Hepatocyte (in vitro differentiated cells): ENCODE results near the gene FAM3C. TPM values are rescaled to one million over a fixed set of nuclear protein-coding genes. Genes with fewer than 3 reads are reported as not detected.

ENCODE experiments used
- DNase-seq: peaks from one replicate; pipeline ENCODE4 v3.0.0-alpha.2; 2016; ENCODE audit warnings: low spot score
- H2AFZ ChIP-seq: fragments of 200-600 bp; sonication (generic); 2 replicates; pipeline ENCODE4 v1.6.0; 2016; ENCODE audit warnings: antibody characterized with exemption, mild to moderate bottlenecking
- H3K27ac ChIP-seq: fragments of 200-600 bp; sonication (generic); 2 replicates; pipeline ENCODE4 v1.5.1; 2016; ENCODE audit warnings: mild to moderate bottlenecking
- H3K27me3 ChIP-seq: fragments of 200-600 bp; sonication (generic); 2 replicates; pipeline ENCODE4 v1.6.1; 2016
- H3K36me3 ChIP-seq: fragments of 200-600 bp; sonication (generic); replicated peaks from 2 replicates; pipeline ENCODE4 v1.5.1; 2016; ENCODE audit warnings: low read depth; ENCODE audit not compliant: insufficient read depth
- H3K4me1 ChIP-seq: fragments of 200-600 bp; sonication (generic); 2 replicates; pipeline ENCODE4 v1.5.1; 2016; ENCODE audit warnings: mild to moderate bottlenecking, moderate library complexity; ENCODE audit not compliant: insufficient read depth
- H3K4me2 ChIP-seq: fragments of 200-600 bp; sonication (generic); 2 replicates; pipeline ENCODE4 v1.6.0; 2016
- H3K4me3 ChIP-seq: fragments of 200-600 bp; sonication (generic); 2 replicates; pipeline ENCODE4 v1.5.1; 2016; ENCODE audit warnings: mild to moderate bottlenecking
- H3K79me2 ChIP-seq: fragments of 200-600 bp; sonication (generic); 2 replicates; pipeline ENCODE4 v1.6.0; 2017; ENCODE audit warnings: mild to moderate bottlenecking
- H3K9me2 ChIP-seq: fragments of 200-600 bp; sonication (generic); replicated peaks from 2 replicates; pipeline ENCODE4 v1.6.0; 2017; ENCODE audit warnings: mild to moderate bottlenecking; ENCODE audit not compliant: insufficient read depth
- H3K9me3 ChIP-seq: fragments of 200-600 bp; sonication (generic); 2 replicates; pipeline ENCODE4 v1.5.1; 2016; ENCODE audit warnings: low read depth, mild to moderate bottlenecking
- H4K20me1 ChIP-seq: fragments of 200-600 bp; sonication (generic); 2 replicates; pipeline ENCODE4 v1.6.0; 2016; ENCODE audit warnings: mild to moderate bottlenecking; ENCODE audit not compliant: insufficient read depth, poor library complexity, severe bottlenecking
- EZH2 ChIP-seq: fragments of 200-600 bp; sonication (generic); IDR thresholded peaks from 2 replicates; pipeline ENCODE4 v1.6.1; 2016; ENCODE audit warnings: antibody characterized with exemption, mild to moderate bottlenecking, borderline replicate concordance
- EZH2phosphoT487 ChIP-seq: fragments of 200-600 bp; sonication (generic); IDR thresholded peaks from one replicate; pipeline ENCODE4 v1.6.1; 2018; ENCODE audit warnings: antibody characterized with exemption, mild to moderate bottlenecking, low read depth, moderate library complexity; ENCODE audit not compliant: unreplicated experiment, severe bottlenecking
- WGBS: methylation state at CpG from one replicate; pipeline ENCODE4 v1.1.6; 2016; ENCODE audit warnings: low lambda C conversion rate; ENCODE audit errors: missing lambda C conversion rate; 5-methylcytosine and 5-hydroxymethylcytosine counted together
- polyA plus RNA-seq: library from polyadenylated mRNA; unstranded; fragments of >200 nt; fragmentation: Nextera tagmentation; extraction: Ambion mirVana; gene quantifications from 2 replicates; pipeline ENCODE4 v1.2.1, GENCODE V29; 2016
- total RNA-seq: library from RNA; depleted of rRNA; stranded (reverse); fragments of >200 nt; gene quantifications from 2 replicates; pipeline ENCODE4 v1.2.3, GENCODE V29; 2014
- TF ChIP-seq, protein P1 (sequence below): fragments of 200-600 bp; sonication (generic); IDR thresholded peaks from 2 replicates; pipeline ENCODE4 v1.5.1; 2016; ENCODE audit warnings: antibody characterized with exemption, mild to moderate bottlenecking; ENCODE audit not compliant: poor library complexity

Gene FAM3C
- total and polyA plus RNA-seq, 2 experiments from 2014 or later, result 119 to 127 TPM

DNA sequence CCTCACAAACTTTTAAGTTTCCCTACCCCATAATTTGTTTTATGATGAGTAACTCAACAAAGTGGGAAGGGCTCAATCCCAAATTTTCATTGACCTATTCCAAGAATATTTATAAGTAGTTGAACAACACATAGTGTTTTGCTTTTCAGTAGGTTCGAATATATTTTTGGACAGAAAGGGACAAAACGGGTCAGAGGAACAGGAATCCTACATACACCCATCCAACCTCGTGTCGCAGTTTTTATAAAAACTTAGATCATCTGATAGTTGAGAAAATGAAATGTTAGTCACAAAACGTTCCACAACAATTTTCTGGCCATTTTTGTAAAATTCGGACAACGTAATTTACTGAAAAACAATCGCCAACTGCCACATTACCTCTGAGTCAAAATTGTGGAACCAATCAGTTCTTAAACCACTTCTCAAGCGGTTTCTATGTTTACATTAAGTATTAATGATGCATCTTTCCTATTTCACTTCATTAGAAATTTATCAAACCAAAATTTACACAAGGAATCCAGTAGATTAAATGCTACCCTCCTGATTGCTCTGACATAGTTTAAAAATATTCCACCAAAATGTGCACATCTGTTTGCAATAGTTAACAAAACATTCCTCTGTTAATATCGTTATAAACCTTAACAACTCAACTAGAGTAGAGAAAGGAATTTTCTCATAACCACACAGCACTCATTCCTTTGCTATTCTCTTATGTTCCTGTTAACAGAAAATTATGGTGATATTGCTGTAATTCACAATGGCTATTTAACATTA lies 61.0 kb downstream of the FAM3C start:
- H3K9me3 ChIP-seq, result no peaks in the 10 kb centered on the region
- no peaks in the 10 kb centered on the region for H3K36me3 ChIP-seq
- no peak overlapping the region for H3K4me3 ChIP-seq
- H4K20me1 ChIP-seq, result no peaks in the 10 kb centered on the region
- H3K9me2 ChIP-seq, result no peaks in the 10 kb centered on the region
- no peak overlapping the region for H3K4me2 ChIP-seq
- no peaks in the 10 kb centered on the region for H3K79me2 ChIP-seq
- H3K4me1 ChIP-seq, result peaks cover 7% of the 10 kb centered on the region
- H2AFZ ChIP-seq, result no peak overlapping the region
- H3K27ac ChIP-seq, result no peak overlapping the region
- WGBS, result 81% methylated on average over 10 of the region's 10 CpGs
- H3K27me3 ChIP-seq, result peaks cover 44% of the 10 kb centered on the region
- no peak for DNase-seq
- TF ChIP-seq EZH2 (no peak), EZH2phosphoT487 (no peak)
- TF ChIP-seq, protein P1, sequence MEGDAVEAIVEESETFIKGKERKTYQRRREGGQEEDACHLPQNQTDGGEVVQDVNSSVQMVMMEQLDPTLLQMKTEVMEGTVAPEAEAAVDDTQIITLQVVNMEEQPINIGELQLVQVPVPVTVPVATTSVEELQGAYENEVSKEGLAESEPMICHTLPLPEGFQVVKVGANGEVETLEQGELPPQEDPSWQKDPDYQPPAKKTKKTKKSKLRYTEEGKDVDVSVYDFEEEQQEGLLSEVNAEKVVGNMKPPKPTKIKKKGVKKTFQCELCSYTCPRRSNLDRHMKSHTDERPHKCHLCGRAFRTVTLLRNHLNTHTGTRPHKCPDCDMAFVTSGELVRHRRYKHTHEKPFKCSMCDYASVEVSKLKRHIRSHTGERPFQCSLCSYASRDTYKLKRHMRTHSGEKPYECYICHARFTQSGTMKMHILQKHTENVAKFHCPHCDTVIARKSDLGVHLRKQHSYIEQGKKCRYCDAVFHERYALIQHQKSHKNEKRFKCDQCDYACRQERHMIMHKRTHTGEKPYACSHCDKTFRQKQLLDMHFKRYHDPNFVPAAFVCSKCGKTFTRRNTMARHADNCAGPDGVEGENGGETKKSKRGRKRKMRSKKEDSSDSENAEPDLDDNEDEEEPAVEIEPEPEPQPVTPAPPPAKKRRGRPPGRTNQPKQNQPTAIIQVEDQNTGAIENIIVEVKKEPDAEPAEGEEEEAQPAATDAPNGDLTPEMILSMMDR, result no peak

DNA sequence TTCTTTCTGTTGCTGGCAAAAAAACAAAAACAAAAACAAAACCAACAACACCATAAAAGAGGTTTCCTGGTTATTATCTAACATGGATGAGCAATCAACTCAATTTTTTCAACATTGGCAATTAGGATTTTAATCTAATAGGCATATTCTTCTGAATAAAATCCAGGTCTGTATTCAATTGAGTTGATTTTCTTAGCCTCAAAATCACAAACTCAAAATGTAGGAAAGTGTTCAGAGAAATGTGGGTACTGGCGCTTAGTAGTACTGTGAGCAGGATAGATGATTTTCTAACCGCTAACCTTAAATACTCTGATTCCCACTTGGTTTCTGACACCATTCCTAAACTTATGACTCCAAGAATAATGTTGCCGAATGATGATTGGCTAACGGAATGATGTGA lies 61.7 kb downstream of the FAM3C start:
- Histone ChIP-seq H3K4me2 (no peak overlapping the region), H3K9me2 (no peaks in the 10 kb centered on the region), H3K36me3 (no peaks in the 10 kb centered on the region), H3K27ac (no peak overlapping the region), H2AFZ (no peak overlapping the region), H3K27me3 (peaks cover 51% of the 10 kb centered on the region), H3K4me1 (peaks cover 7% of the 10 kb centered on the region), H4K20me1 (no peaks in the 10 kb centered on the region), H3K4me3 (no peak overlapping the region), H3K79me2 (no peaks in the 10 kb centered on the region), H3K9me3 (no peaks in the 10 kb centered on the region)
- TF ChIP-seq, protein P1, result no peak
- TF ChIP-seq EZH2phosphoT487, result no peak
- no peak for TF ChIP-seq EZH2
- WGBS, result 96% methylated on average over 4 of the region's 4 CpGs
- no peak for DNase-seq

- Histone ChIP-seq H3K27ac (no peak overlapping the region), H3K79me2 (no peaks in the 10 kb centered on the region), H3K9me3 (no peaks in the 10 kb centered on the region), H3K36me3 (no peaks in the 10 kb centered on the region), H4K20me1 (no peaks in the 10 kb centered on the region), H3K27me3 (peaks cover 75% of the 10 kb centered on the region), H3K4me1 (peaks cover 7% of the 10 kb centered on the region), H3K9me2 (no peaks in the 10 kb centered on the region), H3K4me3 (no peak overlapping the region), H3K4me2 (peak overlapping the region; percentile 94), H2AFZ (no peak overlapping the region)
- DNase-seq, result no peak
- 65% methylated on average over 5 of the region's 5 CpGs for WGBS
- no peak for TF ChIP-seq EZH2phosphoT487
- TF ChIP-seq EZH2, result no peak
- TF ChIP-seq, protein P1, result no peak
Measured at GRCh38 chr7:121331574-121331973, 64.5 kb downstream of the FAM3C start.
